Neural progenitor cell (in vitro differentiated cells): ENCODE measurements around the gene TPPP. TPM values are rescaled to one million over a fixed set of nuclear protein-coding genes. Genes with fewer than 3 reads are reported as not detected.
A peak's percentile ranks its signal among the peaks of the same experiment; 100 is the strongest.

Experiments used
- DNase-seq: peaks from one replicate; pipeline ENCODE4 v3.0.0-alpha.2; 2016; ENCODE audit warnings: low spot score
- H2AFZ ChIP-seq: fragments of 200-600 bp; sonication (generic); replicated peaks from 2 replicates; pipeline ENCODE4 v1.6.1; 2016; ENCODE audit warnings: antibody characterized with exemption
- H3F3A ChIP-seq: fragments of 200-600 bp; sonication (generic); 2 replicates; pipeline ENCODE4 v1.6.1; 2016; ENCODE audit warnings: antibody characterized with exemption, low read depth
- H3K27ac ChIP-seq: fragments of 200-600 bp; sonication (generic); 2 replicates; pipeline ENCODE4 v1.5.1; 2016; ENCODE audit warnings: mild to moderate bottlenecking
- H3K27me3 ChIP-seq: fragments of 200-600 bp; sonication (generic); 2 replicates; pipeline ENCODE4 v1.6.1; 2016; ENCODE audit warnings: mild to moderate bottlenecking, moderate library complexity
- H3K36me3 ChIP-seq: fragments of 200-600 bp; sonication (generic); 2 replicates; pipeline ENCODE4 v1.5.1; 2016
- H3K4me1 ChIP-seq: fragments of 200-600 bp; sonication (generic); 2 replicates; pipeline ENCODE4 v1.6.1; 2016; ENCODE audit warnings: mixed run types
- H3K4me2 ChIP-seq: fragments of 200-600 bp; sonication (generic); 2 replicates; pipeline ENCODE4 v1.6.1; 2016
- H3K4me3 ChIP-seq: fragments of 200-600 bp; sonication (generic); 2 replicates; pipeline ENCODE4 v1.5.1; 2016
- H3K79me2 ChIP-seq: fragments of 200-600 bp; sonication (generic); 2 replicates; pipeline ENCODE4 v1.6.1; 2016; ENCODE audit warnings: low read depth
- H3K9ac ChIP-seq: fragments of 200-600 bp; sonication (generic); 2 replicates; pipeline ENCODE4 v1.6.1; 2016
- H3K9me3 ChIP-seq: fragments of 200-600 bp; sonication (generic); 2 replicates; pipeline ENCODE4 v1.5.1; 2016; ENCODE audit warnings: low read depth
- H4K20me1 ChIP-seq: fragments of 200-600 bp; sonication (generic); 2 replicates; pipeline ENCODE4 v1.6.1; 2016; ENCODE audit warnings: low read depth
- H3K27ac Mint-ChIP-seq: 3 replicates; pipeline ENCODE4 v1.8.0; 2021; ENCODE audit warnings: mixed read lengths
- H3K27me3 Mint-ChIP-seq: 2 replicates; pipeline ENCODE4 v1.8.0; 2022; ENCODE audit warnings: low read depth, mild to moderate bottlenecking, inconsistent platforms, moderate library complexity, mixed read lengths; ENCODE audit not compliant: insufficient read depth
- H3K36me3 Mint-ChIP-seq: 3 replicates; pipeline ENCODE4 v1.8.0; 2021; ENCODE audit warnings: mixed read lengths
- H3K4me1 Mint-ChIP-seq: 3 replicates; pipeline ENCODE4 v1.8.0; 2021; ENCODE audit warnings: mixed read lengths
- H3K4me3 Mint-ChIP-seq: 3 replicates; pipeline ENCODE4 v1.8.0; 2021; ENCODE audit warnings: mild to moderate bottlenecking, moderate library complexity, mixed read lengths
- H3K9me3 Mint-ChIP-seq: 3 replicates; pipeline ENCODE4 v1.8.0; 2020; ENCODE audit warnings: mixed read lengths
- EZH2 ChIP-seq: fragments of 200-600 bp; sonication (generic); IDR thresholded peaks from 2 replicates; pipeline ENCODE4 v1.6.1; 2017; ENCODE audit warnings: antibody characterized with exemption, mild to moderate bottlenecking, moderate library complexity
- EZH2phosphoT487 ChIP-seq: fragments of 200-600 bp; sonication (generic); IDR thresholded peaks from 2 replicates; pipeline ENCODE4 v1.6.1; 2017; ENCODE audit warnings: antibody characterized with exemption
- total RNA-seq: library from RNA; depleted of rRNA; stranded (reverse); fragments of >200 nt; gene quantifications from 2 replicates; pipeline ENCODE4 v1.2.3, GENCODE V29; 2015; ENCODE audit warnings: low replicate concordance
- TF ChIP-seq, protein P1 (sequence below): fragments of 200-600 bp; sonication (generic); IDR thresholded peaks from 2 replicates; pipeline ENCODE4 v1.5.1; 2017; ENCODE audit warnings: antibody characterized with exemption, mild to moderate bottlenecking

TPPP gene
- total RNA-seq, 1 donor from 2014 or later: not detected

GRCh38 chr5:622359-622758 is 70.8 kb downstream of the TPPP start:
- Histone ChIP-seq H2AFZ (no peak overlapping the region), H4K20me1 (peaks cover 9% of the 10 kb centered on the region), H3F3A (no peaks in the 10 kb centered on the region), H3K4me1 (no peaks in the 10 kb centered on the region), H3K27me3 (no peaks in the 10 kb centered on the region), H3K27ac (no peak overlapping the region), H3K9ac (no peak overlapping the region), H3K79me2 (peaks cover 7% of the 10 kb centered on the region), H3K36me3 (no peaks in the 10 kb centered on the region), H3K4me3 (no peak overlapping the region), H3K9me3 (no peaks in the 10 kb centered on the region), H3K4me2 (no peak overlapping the region)
- Mint-ChIP-seq H3K9me3 (no peaks in the 10 kb centered on the region), H3K4me3 (peak overlapping the region; percentile 30), H3K4me1 (no peaks in the 10 kb centered on the region), H3K36me3 (peaks cover 39% of the 10 kb centered on the region), H3K27me3 (peaks cover 2% of the 10 kb centered on the region), H3K27ac (no peak overlapping the region)
- DNase-seq: no peak
- no peak for TF ChIP-seq EZH2phosphoT487
- TF ChIP-seq EZH2: no peak
- TF ChIP-seq, protein P1, sequence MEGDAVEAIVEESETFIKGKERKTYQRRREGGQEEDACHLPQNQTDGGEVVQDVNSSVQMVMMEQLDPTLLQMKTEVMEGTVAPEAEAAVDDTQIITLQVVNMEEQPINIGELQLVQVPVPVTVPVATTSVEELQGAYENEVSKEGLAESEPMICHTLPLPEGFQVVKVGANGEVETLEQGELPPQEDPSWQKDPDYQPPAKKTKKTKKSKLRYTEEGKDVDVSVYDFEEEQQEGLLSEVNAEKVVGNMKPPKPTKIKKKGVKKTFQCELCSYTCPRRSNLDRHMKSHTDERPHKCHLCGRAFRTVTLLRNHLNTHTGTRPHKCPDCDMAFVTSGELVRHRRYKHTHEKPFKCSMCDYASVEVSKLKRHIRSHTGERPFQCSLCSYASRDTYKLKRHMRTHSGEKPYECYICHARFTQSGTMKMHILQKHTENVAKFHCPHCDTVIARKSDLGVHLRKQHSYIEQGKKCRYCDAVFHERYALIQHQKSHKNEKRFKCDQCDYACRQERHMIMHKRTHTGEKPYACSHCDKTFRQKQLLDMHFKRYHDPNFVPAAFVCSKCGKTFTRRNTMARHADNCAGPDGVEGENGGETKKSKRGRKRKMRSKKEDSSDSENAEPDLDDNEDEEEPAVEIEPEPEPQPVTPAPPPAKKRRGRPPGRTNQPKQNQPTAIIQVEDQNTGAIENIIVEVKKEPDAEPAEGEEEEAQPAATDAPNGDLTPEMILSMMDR: no peak

DNA sequence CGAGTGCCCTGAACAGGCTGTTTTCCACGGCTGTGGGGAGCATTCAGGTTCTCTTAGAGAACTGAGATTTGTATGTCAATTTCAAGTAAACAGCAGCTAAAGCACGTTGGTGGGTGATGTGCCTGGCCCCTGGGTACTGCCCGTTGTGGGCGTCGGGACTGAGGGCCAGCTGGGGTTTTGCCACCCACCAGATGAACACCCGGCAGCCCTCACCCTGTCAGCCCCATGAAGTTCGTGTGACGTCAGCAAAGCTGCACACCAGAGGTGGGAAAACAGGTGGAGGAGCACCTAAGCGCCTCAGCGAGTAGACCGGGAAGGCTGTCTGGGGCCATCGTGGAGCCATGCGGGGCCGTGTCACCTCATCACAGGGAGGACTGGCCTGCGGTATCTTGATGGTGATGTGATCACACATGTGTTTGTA is 71.8 kb downstream of the TPPP start:
- Histone ChIP-seq H3K4me3 (no peak overlapping the region), H3K79me2 (peaks cover 17% of the 10 kb centered on the region), H3K9ac (no peak overlapping the region), H3K36me3 (no peaks in the 10 kb centered on the region), H3K9me3 (no peaks in the 10 kb centered on the region), H4K20me1 (peaks cover 19% of the 10 kb centered on the region), H3F3A (no peaks in the 10 kb centered on the region), H2AFZ (no peak overlapping the region), H3K4me1 (no peaks in the 10 kb centered on the region), H3K4me2 (no peak overlapping the region), H3K27me3 (no peaks in the 10 kb centered on the region), H3K27ac (no peak overlapping the region)
- peaks cover 4% of the 10 kb centered on the region for H3K4me1 Mint-ChIP-seq
- H3K9me3 Mint-ChIP-seq: no peaks in the 10 kb centered on the region
- H3K36me3 Mint-ChIP-seq: peaks cover 36% of the 10 kb centered on the region
- TF ChIP-seq EZH2: no peak
- TF ChIP-seq, protein P1: no peak
- TF ChIP-seq EZH2phosphoT487: no peak
- H3K27ac Mint-ChIP-seq: no peak overlapping the region
- DNase-seq: no peak
- peaks cover 2% of the 10 kb centered on the region for H3K27me3 Mint-ChIP-seq
- no peak overlapping the region for H3K4me3 Mint-ChIP-seq

GRCh38 chr5:620586-621180 is 72.5 kb downstream of the TPPP start:
- TF ChIP-seq, protein P1: no peak
- TF ChIP-seq EZH2 (no peak), EZH2phosphoT487 (no peak)
- Mint-ChIP-seq H3K27ac (no peak overlapping the region), H3K36me3 (peaks cover 38% of the 10 kb centered on the region), H3K9me3 (peaks cover under 1% of the 10 kb centered on the region), H3K27me3 (peaks cover 2% of the 10 kb centered on the region), H3K4me3 (no peak overlapping the region), H3K4me1 (peaks cover 4% of the 10 kb centered on the region)
- Histone ChIP-seq H3K9me3 (no peaks in the 10 kb centered on the region), H3K36me3 (no peaks in the 10 kb centered on the region), H4K20me1 (peaks cover 26% of the 10 kb centered on the region), H3K4me2 (no peak overlapping the region), H3K4me1 (no peaks in the 10 kb centered on the region), H3K79me2 (peaks cover 24% of the 10 kb centered on the region), H3F3A (no peaks in the 10 kb centered on the region), H3K9ac (no peak overlapping the region), H3K4me3 (no peak overlapping the region), H3K27me3 (no peaks in the 10 kb centered on the region), H2AFZ (no peak overlapping the region), H3K27ac (no peak overlapping the region)
- DNase-seq: no peak
